Uterus (tissue), 2 donors: ENCODE data around the gene ADORA2B.

ENCODE experiments used
- POLR2A ChIP-seq, 2 donors: fragments of 450-650 bp; IDR thresholded peaks; one replicate each; pipeline ENCODE4 v1.6.1; 2016; ENCODE audit warnings: antibody characterized with exemption in 2 of 2, mild to moderate bottlenecking in 1 of 2, moderate library complexity in 1 of 2
- TF ChIP-seq, protein P1 (sequence below), 4 experiments: fragments of 200-600 bp in 2 of 4; fragments of 450-650 bp in 2 of 4; sonication (generic) in 2 of 4; IDR thresholded peaks; one replicate each; pipeline ENCODE4 v1.5.1; 2016 to 2019; ENCODE audit warnings: antibody characterized with exemption in 4 of 4, mild to moderate bottlenecking in 2 of 4, moderate library complexity in 1 of 4

- TF ChIP-seq, protein P1, sequence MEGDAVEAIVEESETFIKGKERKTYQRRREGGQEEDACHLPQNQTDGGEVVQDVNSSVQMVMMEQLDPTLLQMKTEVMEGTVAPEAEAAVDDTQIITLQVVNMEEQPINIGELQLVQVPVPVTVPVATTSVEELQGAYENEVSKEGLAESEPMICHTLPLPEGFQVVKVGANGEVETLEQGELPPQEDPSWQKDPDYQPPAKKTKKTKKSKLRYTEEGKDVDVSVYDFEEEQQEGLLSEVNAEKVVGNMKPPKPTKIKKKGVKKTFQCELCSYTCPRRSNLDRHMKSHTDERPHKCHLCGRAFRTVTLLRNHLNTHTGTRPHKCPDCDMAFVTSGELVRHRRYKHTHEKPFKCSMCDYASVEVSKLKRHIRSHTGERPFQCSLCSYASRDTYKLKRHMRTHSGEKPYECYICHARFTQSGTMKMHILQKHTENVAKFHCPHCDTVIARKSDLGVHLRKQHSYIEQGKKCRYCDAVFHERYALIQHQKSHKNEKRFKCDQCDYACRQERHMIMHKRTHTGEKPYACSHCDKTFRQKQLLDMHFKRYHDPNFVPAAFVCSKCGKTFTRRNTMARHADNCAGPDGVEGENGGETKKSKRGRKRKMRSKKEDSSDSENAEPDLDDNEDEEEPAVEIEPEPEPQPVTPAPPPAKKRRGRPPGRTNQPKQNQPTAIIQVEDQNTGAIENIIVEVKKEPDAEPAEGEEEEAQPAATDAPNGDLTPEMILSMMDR (IDR thresholded peaks at IDR 0.05) = no peak
- no peak for TF ChIP-seq POLR2A (IDR thresholded peaks at IDR 0.05)
Observed at GRCh38 chr17:15912416-15912955, 32.4 kb upstream of the ADORA2B start.
